Endothelial cell of umbilical vein (primary cell): ENCODE data around the gene FAM168A.

ENCODE experiments used
- CTCF ChIP-seq, 2 donors: IDR thresholded peaks; 1 replicate in 1 of 2; 2 replicates in 1 of 2; pipeline ENCODE4 v1.5.1; 2011; ENCODE audit warnings: low read length in 2 of 2, mild to moderate bottlenecking in 2 of 2, moderate library complexity in 2 of 2, control low read depth in 1 of 2, inconsistent platforms in 1 of 2, low read depth in 1 of 2; ENCODE audit not compliant: insufficient read depth in 1 of 2; ENCODE audit errors: extremely low read depth in 1 of 2
- MAX ChIP-seq: IDR thresholded peaks from 2 replicates; pipeline ENCODE4 v1.6.1; 2011; ENCODE audit not compliant: insufficient read depth, insufficient read length
- POLR2AphosphoS5 ChIP-seq: IDR thresholded peaks from 2 replicates; pipeline ENCODE4 v1.6.1; 2012; ENCODE audit warnings: low read depth, mild to moderate bottlenecking, control low read depth, low read length, moderate library complexity; ENCODE audit not compliant: insufficient read depth

DNA sequence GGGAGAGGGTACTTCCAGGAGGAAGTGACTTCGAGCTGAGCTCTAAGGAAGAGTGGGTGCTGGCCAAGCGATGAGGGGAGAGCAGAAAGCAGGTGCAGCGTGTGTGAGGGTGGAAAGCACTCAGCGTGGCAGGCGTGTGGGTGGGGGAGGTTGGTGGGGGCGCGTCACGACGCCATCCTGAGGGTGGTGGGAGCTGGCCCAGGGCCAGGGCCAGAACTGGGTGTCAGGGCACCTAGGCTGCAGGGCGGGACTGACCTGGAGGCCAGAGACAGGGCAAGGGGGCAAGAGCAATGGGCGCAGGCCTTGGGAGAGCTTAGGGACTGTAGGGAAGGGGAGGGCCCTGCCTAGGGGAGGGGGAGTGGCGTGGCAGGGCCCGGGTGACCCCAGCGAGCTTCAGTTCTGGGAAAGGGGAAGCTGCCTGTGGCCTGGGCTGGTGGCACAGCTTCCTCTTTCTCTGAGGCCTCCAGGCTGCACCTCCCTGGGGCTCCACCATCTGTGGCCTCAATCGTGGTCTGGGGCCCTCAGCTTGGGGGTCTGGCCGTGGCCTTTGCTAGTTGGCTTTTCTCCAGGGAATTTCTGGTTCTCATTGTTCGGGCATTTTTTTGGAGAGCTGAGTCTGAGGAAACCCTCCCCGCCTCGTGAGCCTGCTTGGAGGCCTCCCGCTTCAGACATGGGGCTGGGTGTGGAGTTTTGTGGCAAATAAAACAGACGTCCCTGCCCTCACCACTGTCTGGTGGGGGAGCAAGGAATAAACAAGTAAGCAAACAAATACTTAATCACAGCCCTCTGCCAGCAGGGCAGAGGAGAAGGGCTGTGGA, 212.8 kb downstream of the FAM168A start:
- no peak for TF ChIP-seq CTCF (IDR thresholded peaks at IDR 0.05; ENCODE audit: extremely low read depth in 1 of 2, insufficient read depth in 1 of 2, low read depth in 1 of 2, low read length in 2 of 2)
- TF ChIP-seq MAX = no peak
- TF ChIP-seq POLR2AphosphoS5 = no peak
